Uterus (tissue), 2 donors: ENCODE measurements around the gene SLC25A47.

Source experiments
- CTCF ChIP-seq, 4 experiments: fragments of 200-600 bp in 2 of 4; fragments of 450-650 bp in 2 of 4; sonication (generic) in 2 of 4; IDR thresholded peaks; one replicate each; pipeline ENCODE4 v1.5.1; 2016 to 2019; ENCODE audit warnings: antibody characterized with exemption in 4 of 4, mild to moderate bottlenecking in 2 of 4, moderate library complexity in 1 of 4
- POLR2A ChIP-seq, 2 donors: fragments of 450-650 bp; IDR thresholded peaks; one replicate each; pipeline ENCODE4 v1.6.1; 2016; ENCODE audit warnings: antibody characterized with exemption in 2 of 2, mild to moderate bottlenecking in 1 of 2, moderate library complexity in 1 of 2

GRCh38 chr14:100325231-100325632 is 2.1 kb downstream of the SLC25A47 start:
- TF ChIP-seq POLR2A (IDR thresholded peaks at IDR 0.05), result no peak
- TF ChIP-seq CTCF (IDR thresholded peaks at IDR 0.05), result no peak
